Cortex of kidney (tissue), 1 donor: Measurements from ENCODE around the gene DOCK6.
A peak's percentile ranks its signal among the peaks of the same experiment; 100 is the strongest.
"Not testable (repeated sequence)": the region's sequence is repeated elsewhere in the genome, so short reads cannot be mapped to it uniquely, and the experiment has no call there.

Source experiments
- DNase-seq: peaks from one replicate; lab custom pipeline; 2025; lab: John Stamatoyannopoulos, UW

DOCK6 gene

GRCh38 chr19:11197291-11198174 lies 64.8 kb downstream of the DOCK6 start, which contains the start of gene KANK2:
Gene KANK2, minus strand, starts transcription at chr19:11197545. Its CDS starts 3,034 bp downstream, at chr19:11194511.
- peak; percentile 64 for DNase-seq

- DNase-seq: no peak
Observed at GRCh38 chr19:11196406-11197287, 65.7 kb downstream of the DOCK6 start.

DNA sequence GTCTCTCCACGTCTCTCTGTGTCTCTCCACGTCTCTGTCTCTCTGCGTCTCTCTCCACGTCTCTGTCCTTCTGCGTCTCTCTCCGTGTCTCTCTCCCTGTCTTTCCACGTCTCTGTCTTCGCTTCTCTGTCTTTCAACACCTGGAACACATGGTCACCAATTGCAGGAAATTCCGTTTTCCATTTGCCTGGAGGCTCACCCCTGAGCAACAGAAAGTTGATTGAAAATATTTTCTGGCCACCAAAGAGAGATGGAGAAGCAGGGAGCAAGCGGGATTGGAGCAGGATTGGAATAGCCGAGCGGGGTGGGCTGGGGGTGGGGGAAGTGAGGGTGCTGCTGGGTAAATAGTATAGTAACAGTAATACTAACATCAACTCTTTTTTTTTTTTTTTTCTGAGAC lies 66.6 kb downstream of the DOCK6 start:
- no peak for DNase-seq

DNA sequence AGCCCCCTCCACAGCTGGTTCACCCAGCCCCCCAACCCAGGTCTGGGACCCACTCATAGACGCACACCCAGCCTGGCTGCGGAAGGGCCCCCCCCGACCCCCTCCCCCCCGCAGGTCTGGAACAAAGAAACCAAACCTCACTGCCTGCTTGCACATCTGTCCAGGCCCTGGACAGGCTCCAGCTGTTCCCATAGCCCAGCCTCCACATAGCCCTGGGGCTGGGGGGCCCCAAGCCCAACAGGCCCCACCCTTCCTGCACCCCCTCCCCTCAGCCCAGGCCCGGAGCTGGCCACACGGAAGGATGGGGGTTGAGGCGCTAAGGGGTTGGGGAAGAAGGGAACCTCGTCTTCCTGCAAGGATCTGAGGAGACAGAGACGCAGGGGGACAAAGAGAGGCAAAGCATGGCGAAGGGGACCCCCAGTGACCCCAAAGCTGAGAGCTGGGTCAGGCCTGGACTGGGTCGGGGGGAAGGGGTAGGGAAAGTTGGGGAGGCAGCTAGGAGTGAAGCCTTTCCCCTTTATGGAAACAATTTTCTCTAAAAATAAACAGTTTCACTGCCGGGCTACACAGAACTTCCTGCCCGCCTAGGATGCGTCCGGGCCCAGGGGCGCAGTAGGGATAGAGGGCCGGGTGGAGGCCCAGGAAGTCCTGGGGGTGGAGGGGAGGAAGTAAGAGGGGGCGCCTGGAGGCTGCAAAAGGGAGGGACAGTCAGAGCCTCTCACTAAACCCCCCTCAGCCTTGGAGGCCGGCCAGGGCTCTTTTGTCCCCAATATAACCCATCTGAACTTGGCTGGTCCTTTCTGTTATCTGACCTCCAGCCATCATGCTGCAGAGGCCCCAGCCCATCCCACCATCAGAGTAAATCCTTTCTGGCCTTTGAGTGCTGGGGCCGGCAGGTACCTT lies 67.4 kb downstream of the DOCK6 start:
- DNase-seq: no peak

- no peak for DNase-seq
Observed at GRCh38 chr19:11194173-11194572, 68.2 kb downstream of the DOCK6 start.

DNA sequence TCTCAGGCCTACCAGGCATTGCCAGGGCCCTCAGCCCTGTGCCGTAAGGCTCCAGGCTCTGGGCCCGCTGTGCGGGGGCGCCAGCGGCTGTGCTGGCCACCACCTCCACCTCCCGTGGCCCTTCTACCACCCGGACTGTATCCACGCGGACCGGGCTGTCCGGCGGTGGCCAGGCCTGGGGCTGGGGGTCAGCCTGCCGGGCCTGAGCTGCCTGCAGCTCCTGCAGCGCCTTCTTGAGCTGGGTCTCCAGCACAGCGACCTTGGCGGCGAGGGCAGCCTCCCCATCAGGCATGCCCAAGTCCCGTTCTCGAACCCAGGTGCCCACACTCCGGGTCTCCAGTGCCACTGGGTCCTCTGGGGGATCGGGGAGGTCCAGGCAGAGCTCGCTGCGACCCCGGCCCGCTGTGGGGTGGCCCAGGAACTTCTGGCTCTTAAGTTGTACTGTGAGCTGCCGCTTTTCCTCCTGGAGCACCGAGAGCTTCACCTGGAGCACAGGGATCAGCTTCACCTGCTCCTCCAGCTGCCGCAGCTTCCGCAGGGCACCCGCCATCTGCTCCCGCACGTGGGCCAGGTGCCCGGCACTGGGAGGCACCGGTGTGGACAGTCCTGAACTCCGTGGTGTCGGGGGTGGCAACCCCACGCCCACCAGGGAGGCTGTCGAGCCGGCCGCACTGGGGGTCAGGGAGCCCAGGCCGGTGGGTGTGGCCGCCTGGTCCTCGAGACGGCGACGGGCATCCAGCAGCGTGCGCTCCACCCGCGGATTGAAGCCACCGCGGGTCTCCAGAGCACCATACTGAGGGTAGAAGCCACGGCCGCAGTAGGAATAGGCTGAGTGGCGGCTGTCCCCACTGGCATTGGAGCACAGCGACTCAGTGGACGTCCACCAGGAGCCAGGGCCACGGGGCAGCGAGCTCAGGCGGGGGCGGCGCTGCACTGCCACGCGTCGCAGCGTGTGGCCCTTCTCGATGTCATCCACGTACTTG lies 69.1 kb downstream of the DOCK6 start:
- no peak for DNase-seq

DNA sequence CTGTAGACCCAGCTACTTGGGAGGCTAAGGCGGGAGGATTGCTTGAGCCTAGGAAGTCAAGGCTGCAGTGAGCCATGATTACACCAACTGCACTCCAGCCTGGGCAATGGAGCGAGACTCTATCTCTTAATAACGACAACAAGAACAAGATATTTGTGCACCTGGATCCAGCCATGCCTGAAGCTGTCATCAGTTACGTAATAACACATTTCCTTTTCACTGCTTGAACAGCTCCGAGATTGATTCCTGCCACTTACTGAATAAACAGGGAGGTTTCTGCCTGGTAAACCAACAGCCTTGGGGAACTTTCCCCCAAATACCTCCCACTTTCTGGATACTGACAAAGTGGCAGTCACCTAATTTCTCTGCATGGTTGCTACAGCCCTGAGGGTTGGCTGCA lies 70.4 kb downstream of the DOCK6 start:
- no peak for DNase-seq

DNA sequence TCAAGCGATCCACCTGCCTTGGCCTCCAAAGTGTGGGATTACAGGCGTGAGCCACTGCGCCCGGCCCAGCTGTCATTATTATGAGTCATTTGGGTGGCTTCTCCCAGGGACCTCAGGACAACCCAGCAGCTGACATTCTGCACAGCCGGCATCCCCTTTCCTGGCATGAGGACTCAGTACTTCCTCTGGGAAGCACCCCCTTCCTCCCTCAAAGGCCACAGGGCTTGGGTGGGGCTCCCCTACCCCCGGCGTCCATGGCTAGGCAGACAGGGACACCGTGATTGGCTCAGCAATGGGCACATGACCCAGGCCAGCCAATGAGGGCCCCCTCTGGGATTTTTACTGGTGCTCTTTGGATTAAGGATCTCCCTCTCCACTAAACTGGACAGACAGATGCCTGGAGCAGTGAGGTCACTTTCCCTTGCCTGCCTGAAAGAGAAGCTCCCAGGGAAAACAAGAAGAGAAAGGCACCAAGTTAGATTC lies 71.0 kb downstream of the DOCK6 start:
- DNase-seq: no peak

DNA sequence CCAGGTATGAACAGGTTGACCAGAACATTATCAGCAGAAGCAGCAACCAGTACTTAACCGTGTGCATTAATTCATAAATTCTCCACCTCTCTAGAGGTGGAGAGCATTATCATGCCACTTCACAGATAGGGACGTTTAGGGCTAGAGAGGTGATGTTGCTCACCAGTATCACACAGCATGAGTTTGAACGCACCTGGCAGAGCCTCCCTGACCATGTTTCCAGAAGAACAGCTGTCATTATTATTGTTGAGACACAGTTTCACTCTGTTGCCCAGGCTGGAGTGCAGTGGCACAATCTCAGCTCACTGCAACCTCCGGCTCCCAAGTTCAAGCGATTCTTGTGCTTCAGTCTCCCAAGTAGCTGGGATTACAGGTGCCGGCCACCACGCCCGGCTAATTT lies 71.8 kb downstream of the DOCK6 start:
- no peak for DNase-seq

DNA sequence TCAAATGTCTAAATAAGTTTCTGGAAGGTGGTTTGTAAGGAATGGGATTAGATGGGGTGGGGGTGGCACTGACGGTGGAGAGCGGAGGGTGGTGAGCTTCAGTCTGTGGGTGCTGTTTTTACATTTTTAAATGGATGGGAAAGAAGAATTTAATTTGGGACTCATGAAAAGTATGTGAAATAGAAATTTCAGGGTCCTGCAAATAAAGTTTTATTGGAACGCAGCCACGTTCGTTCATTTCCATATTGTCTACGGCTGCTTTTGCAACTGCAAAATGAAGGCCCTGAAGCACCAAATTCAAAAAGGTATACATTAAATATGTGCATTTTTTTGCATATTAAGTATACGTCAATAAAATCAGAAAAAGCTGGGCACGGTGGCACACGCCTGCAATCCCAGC lies 74.9 kb downstream of the DOCK6 start:
- no peak for DNase-seq

- DNase-seq: no peak
Observed at GRCh38 chr19:11182994-11183393, 79.3 kb downstream of the DOCK6 start.

DNA sequence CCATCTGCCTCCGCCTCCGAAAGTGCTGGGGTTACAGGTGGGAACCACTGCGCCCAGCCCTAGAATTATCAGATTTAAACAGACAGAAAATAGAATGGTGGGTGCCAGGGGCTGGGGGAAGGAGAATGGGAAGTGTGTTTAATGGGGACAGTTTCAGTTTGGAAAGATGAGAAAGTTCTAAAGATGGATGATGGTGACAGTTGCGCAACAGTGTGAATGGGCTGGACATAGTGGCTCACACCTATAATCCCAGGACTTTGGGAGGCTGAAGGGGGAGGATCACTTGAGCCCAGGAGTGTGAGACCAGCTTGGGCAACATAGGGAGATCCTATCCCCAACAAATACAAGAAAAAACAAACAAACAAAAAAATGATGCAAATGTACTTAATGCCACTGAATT lies 80.8 kb downstream of the DOCK6 start:
- no peak for DNase-seq

- DNase-seq: not testable (repeated sequence)
Observed at GRCh38 chr19:11180975-11181374, 81.3 kb downstream of the DOCK6 start.

GRCh38 chr19:11180346-11180745 lies 82.0 kb downstream of the DOCK6 start:
- no peak for DNase-seq

DNA sequence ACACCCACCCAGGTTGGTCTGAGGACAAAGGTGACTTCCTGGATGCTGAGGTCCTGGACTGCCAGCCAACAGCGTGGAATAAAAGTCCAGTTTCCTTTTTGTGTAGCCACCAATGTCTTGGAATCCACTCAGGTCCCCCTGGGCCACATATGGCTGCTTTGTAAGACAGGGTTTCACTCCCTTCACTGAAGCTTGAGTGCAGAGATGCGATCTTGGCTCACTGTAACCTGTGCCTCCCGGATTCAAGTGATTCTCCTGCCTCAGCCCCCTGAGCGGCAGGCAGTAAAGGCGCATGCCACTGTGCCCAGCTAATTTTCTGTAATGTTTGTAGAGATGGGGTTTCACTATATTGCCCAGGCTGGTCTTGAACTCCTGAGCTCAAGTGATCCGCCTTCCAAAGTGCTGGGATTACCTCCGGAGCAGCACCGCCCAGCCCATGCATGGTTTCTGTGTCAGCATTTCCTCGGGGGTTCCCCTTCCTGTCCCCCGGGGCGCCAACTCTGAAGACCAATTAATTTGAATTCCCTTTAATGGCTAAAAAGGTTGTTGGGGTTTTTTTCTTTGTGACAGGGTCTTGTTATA lies 82.5 kb downstream of the DOCK6 start:
- no peak for DNase-seq

DNA sequence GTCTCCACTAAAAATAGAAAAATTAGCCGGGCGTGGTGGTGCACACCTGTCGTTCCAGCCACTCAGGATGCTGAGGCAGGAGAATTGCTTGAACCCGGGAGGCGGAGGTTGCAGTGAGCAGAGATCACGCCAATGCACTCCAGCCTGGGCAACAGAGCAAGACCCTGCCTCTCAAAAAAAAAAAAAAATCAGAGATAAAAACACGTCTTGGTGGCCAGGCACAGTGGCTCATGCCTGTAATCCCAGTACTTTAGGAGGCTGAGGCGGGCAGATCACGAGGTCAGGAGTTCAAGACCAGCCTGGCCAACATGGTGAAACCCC lies 83.2 kb downstream of the DOCK6 start:
- DNase-seq: not testable (repeated sequence)

GRCh38 chr19:11177592-11177991 lies 84.7 kb downstream of the DOCK6 start:
- DNase-seq: no peak

DNA sequence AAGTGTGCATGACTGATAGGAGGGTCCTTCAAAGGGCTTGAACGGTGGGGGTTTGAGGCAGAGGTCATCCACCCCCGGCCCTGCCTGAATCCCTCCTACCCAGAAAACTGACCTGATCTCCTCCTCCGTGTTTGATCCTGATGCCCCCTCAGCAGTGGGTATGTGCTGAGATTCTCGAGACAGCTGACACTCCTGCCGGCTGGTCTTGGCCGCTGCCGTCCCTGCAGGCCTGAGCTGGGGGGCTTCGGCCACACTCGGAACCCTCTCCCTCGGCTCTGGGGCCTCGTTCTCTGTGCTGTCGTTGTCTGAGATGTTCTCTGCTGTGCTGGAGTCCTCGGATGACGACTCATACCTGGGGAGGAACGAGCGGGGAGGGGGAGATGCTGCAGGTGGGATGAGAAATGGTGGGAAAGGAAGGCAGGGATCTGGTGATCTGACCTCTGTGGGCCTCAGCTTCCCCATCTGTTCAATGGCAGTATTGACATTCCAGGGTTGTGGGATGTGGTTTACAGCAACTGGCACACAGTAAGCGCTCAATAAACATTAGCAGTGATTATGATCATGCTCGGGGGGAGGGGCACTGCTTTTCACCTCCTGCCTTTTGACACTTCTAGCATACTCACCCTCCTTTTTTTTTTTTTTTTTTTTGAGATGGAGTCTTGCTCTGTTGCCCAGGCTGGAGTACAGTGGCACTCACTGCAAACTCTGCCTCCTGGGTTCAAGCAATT lies 85.7 kb downstream of the DOCK6 start:
- DNase-seq: no peak

GRCh38 chr19:11175920-11176319 lies 86.4 kb downstream of the DOCK6 start:
- DNase-seq: no peak

- no peak for DNase-seq
Observed at GRCh38 chr19:11174336-11174735, 88.0 kb downstream of the DOCK6 start.
